C4-2B (cell line): ENCODE results near the gene GMPR.

Experiments used
- H3K27ac ChIP-seq: fragments of 450-650 bp; 2 replicates; pipeline ENCODE4 v1.5.1; 2017
- CTCF ChIP-seq: fragments of 450-650 bp; conservative IDR thresholded peaks from 2 replicates; pipeline ENCODE4 v1.5.1; 2017; ENCODE audit warnings: mild to moderate bottlenecking
- ZFX ChIP-seq: fragments of 450-650 bp; IDR thresholded peaks from 2 replicates; pipeline ENCODE4 v1.6.1; 2017

Gene GMPR

GRCh38 chr6:16238057-16238962 lies at the start of gene GMPR:
GMPR (plus strand) TSS chr6:16238587; CDS start chr6:16238694, 107 bp downstream.
- H3K27ac ChIP-seq: no peak within 1 kb of the TSS; the same call in 1 of the 2 replicates

GRCh38 chr6:16190214-16190613 lies 48.2 kb upstream of the GMPR start:
- H3K27ac ChIP-seq: no peak overlapping the region

More at GRCh38 chr6:16238057-16238962, at the start of gene GMPR:
- no peak for TF ChIP-seq CTCF
- TF ChIP-seq ZFX: no peak

GRCh38 chr6:16196260-16196983 lies 42.0 kb upstream of the GMPR start:
- H3K27ac ChIP-seq: no peak overlapping the region
- TF ChIP-seq CTCF (no peak), ZFX (no peak)

More at GRCh38 chr6:16190214-16190613, 48.2 kb upstream of the GMPR start:
- TF ChIP-seq ZFX (no peak), CTCF (no peak)

- no peak overlapping the region for H3K27ac ChIP-seq
- no peak for TF ChIP-seq ZFX
- no peak for TF ChIP-seq CTCF
These were observed 41.3 kb upstream of the GMPR start for GRCh38 chr6:16196984-16197546.

- H3K27ac ChIP-seq: no peak overlapping the region
- TF ChIP-seq ZFX (no peak), CTCF (no peak)
These were observed 40.2 kb upstream of the GMPR start for GRCh38 chr6:16198061-16198705.

- no peak overlapping the region for H3K27ac ChIP-seq
- TF ChIP-seq CTCF (no peak), ZFX (no peak)
These were observed 38.6 kb upstream of the GMPR start for GRCh38 chr6:16199804-16200203.
